NCI-H2227 treated with DMSO at 0.1 percent for 48 hours (cell line): ENCODE measurements around the gene GPR101.
"Not testable (repeated sequence)": the region's sequence is repeated elsewhere in the genome, so short reads cannot be mapped to it uniquely, and the experiment has no call there.

Source experiments
- DNase-seq: peaks from one replicate; lab custom pipeline; 2025; lab: John Stamatoyannopoulos, UW

GPR101 gene

GRCh38 chrX:137028699-137029098, 5.1 kb downstream of the GPR101 start:
- no peak for DNase-seq

GRCh38 chrX:137025930-137026329, 7.9 kb downstream of the GPR101 start:
- DNase-seq, result no peak

- not testable (repeated sequence) for DNase-seq
Measured at GRCh38 chrX:137000236-137000635, 33.6 kb downstream of the GPR101 start.

GRCh38 chrX:136999024-136999423, 34.8 kb downstream of the GPR101 start:
- no peak for DNase-seq
